Measurements from ENCODE around the gene ELOVL1. TPM values are rescaled to one million over a fixed set of nuclear protein-coding genes. Genes with fewer than 3 reads are reported as not detected.

ELOVL1 gene
- total and polyA plus RNA-seq, 2 experiments from 2014 or later, result 16.7 to 23.3 TPM

GRCh38 chr1:43363935-43364525 lies 3.8 kb downstream of the ELOVL1 start:
- peaks cover 34% of the 10 kb centered on the region for H3K36me3 ChIP-seq (ENCODE audit: insufficient read depth)
- H3K27me3 ChIP-seq (ENCODE audit: insufficient read depth), result no peaks in the 10 kb centered on the region
- H3K4me3 ChIP-seq, result no peak overlapping the region
- no peak overlapping the region for H3K27ac ChIP-seq (ENCODE audit: low read depth)
- no peak for TF ChIP-seq EZH2 (IDR thresholded peaks at IDR 0.05; ENCODE audit: low read depth, unreplicated experiment)
- TF ChIP-seq JUNB (IDR thresholded peaks at IDR 0.05; ENCODE audit: unreplicated experiment), result no peak
- no peak for TF ChIP-seq STAT1 (IDR thresholded peaks at IDR 0.05; ENCODE audit: unreplicated experiment)
- TF ChIP-seq EZH2phosphoT487 (IDR thresholded peaks at IDR 0.05; ENCODE audit: unreplicated experiment), result no peak
- no peak for TF ChIP-seq ZNF331 (CRISPR knock-in tag; IDR thresholded peaks at IDR 0.05; ENCODE audit: low read depth)
- TF ChIP-seq ETS1 (IDR thresholded peaks at IDR 0.05), result no peak
- no peak; the same call in none of the 2 replicates for TF ChIP-seq POLR2AphosphoS5 (IDR thresholded peaks at IDR 0.05; ENCODE audit: low read depth)
- TF ChIP-seq CREB1 (CRISPR knock-in tag; IDR thresholded peaks at IDR 0.05; ENCODE audit: low read depth), result no peak
- no peak for TF ChIP-seq REST (IDR thresholded peaks at IDR 0.05; ENCODE audit: unreplicated experiment)
- TF ChIP-seq NANOG (IDR thresholded peaks at IDR 0.05; ENCODE audit: borderline replicate concordance), result no peak
- TF ChIP-seq CTCF (conservative IDR thresholded peaks at IDR 0.05; ENCODE audit: low read depth in 2 of 2), result no peak
- no peak for TF ChIP-seq ZNF462 (CRISPR knock-in tag; IDR thresholded peaks at IDR 0.05)
- no peak for TF ChIP-seq ZNF114 (CRISPR knock-in tag; IDR thresholded peaks at IDR 0.05)
- H3K9me2 ChIP-seq (ENCODE audit: insufficient read depth), result no peaks in the 10 kb centered on the region
- H3K4me1 ChIP-seq (ENCODE audit: insufficient read depth), result peaks cover 31% of the 10 kb centered on the region
- DNase-seq (ENCODE audit: low spot score), result no peak
- peaks cover 38% of the 10 kb centered on the region for H3K79me2 ChIP-seq (replicated peaks; ENCODE audit: insufficient read depth)
- Mint-ChIP-seq H3K4me1 (peaks cover 45% of the 10 kb centered on the region), H3K27me3 (ENCODE audit: insufficient read depth, low read depth, poor library complexity) (peaks cover 11% of the 10 kb centered on the region), H3K27ac (no peak overlapping the region), H3K9me3 (no peaks in the 10 kb centered on the region; the same call in 2 of the 3 replicates), H3K36me3 (ENCODE audit: low read depth) (peaks cover 56% of the 10 kb centered on the region), H3K4me3 (no peak overlapping the region)
- ATAC-seq, result no peak
- no peak overlapping the region for H2AFZ ChIP-seq
- H4K20me1 ChIP-seq (replicated peaks; ENCODE audit: insufficient read depth), result peaks cover 33% of the 10 kb centered on the region
- peaks cover 40% of the 10 kb centered on the region for H3F3A ChIP-seq (replicated peaks; ENCODE audit: low read depth)
- no peak overlapping the region for H3K4me2 ChIP-seq

All from GM23338 (cell line).